ENCODE measurements around the gene KCTD3. TPM values are rescaled to one million over a fixed set of nuclear protein-coding genes. Genes with fewer than 3 reads are reported as not detected.

Gene KCTD3
- total and polyA plus RNA-seq, 2 of the 13 experiments (the other 11 are each of a cell fraction or from before 2014, with no cell fraction given): 49.8 to 68.1 TPM

DNA sequence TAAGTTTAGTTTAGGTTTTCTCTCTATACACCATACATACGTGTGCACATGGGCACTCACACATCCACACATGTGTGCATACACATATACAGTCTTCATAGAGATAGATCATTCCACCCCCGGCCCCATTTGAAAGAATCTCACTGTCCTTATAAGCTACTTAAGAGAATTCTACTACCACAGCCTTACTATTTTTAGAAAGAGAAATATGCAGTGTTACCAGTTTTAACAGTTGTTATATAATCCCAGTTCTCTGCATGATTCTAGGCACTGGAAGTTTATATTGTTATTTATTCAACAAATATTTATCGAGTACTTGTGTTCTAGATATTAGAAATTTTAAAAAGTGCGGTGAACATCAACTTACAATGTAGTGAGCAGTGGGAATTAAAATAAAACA, 41.5 kb downstream of the KCTD3 start (continued):
- TF ChIP-seq TIGD3 (CRISPR knock-in tag; IDR thresholded peaks at IDR 0.05; ENCODE audit: borderline replicate concordance): no peak
- no peak for TF ChIP-seq ZNF547 (CRISPR knock-in tag; IDR thresholded peaks at IDR 0.05)
- TF ChIP-seq MAFG (CRISPR knock-in tag; IDR thresholded peaks at IDR 0.05): no peak

DNA sequence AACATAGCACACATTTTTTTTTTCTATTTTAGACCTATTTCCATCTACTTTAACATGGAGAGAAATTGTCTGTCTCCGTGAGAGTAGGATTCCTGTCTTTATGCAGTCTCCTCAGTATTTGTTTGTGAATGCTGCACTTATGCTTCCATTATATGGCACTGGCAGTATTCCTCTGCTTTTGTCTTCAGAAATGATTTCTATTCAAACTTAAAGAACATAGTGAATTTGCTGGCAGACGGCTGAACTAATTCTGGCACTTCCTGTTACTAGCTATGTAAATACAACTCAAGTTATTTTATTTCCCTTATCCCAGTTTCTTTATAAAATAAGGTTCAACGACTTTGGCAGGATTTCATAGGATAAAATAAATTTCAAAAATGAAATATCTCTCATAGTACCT, 45.3 kb downstream of the KCTD3 start:
- H3K36me3 ChIP-seq (replicated peaks in 1 of 2; ENCODE audit: control insufficient read depth in 1 of 2, insufficient read depth in 2 of 2, low read length in 2 of 2): peaks cover 3 to 36% of the 10 kb centered on the region in 2 experiments
- in situ Hi-C loops (cut with HindIII; ENCODE audit: extremely low pct_ligation_motif_present, low pct_unique_long_range_greater_than_20kb) (no loop called here), intact Hi-C loops (cut with micrococcal nuclease; ENCODE audit: unreplicated experiment) (no loop called here)
- WGBS (ENCODE audit: low lambda C conversion rate): 93% methylated on average over 3 of the region's 3 CpGs
- ATAC-seq: no peak
- no peak for FAIRE-seq
- no peak overlapping the region for H3K9ac ChIP-seq (ENCODE audit: insufficient read depth, low read depth, low read length)
- no peaks in the 10 kb centered on the region for H3K9me3 ChIP-seq (ENCODE audit: low read length)
- H3K79me2 ChIP-seq (ENCODE audit: insufficient read depth, low read length): peaks cover 5% of the 10 kb centered on the region
- POLR2A ChIA-PET: no interaction called here
- no TSS peak for BruUV-seq (replicated peaks)
- H2AFZ ChIP-seq (ENCODE audit: low read length): no peak overlapping the region
- H3K27ac ChIP-seq (ENCODE audit: extremely low read length, insufficient read depth, low read length): no peak overlapping the region
- H4K20me1 ChIP-seq (ENCODE audit: insufficient read depth, low read length): 0 out of 2 replicates have a peak, but pooled peaks cover 2% of the 10 kb centered on the region
- no peaks in the 10 kb centered on the region for H3K4me1 ChIP-seq (ENCODE audit: insufficient read depth, low read length)
- CTCF ChIA-PET (ENCODE audit: low intra/inter-chr PET ratio, low total read pairs): no interaction called here
- no peaks in the 10 kb centered on the region for H3K27me3 ChIP-seq (ENCODE audit: control insufficient read depth in 1 of 2, insufficient read depth in 2 of 2, low read length in 2 of 2)
- H3K4me2 ChIP-seq (ENCODE audit: low read depth, low read length): no peak overlapping the region
- no peak for DNase-seq (ENCODE audit: low spot score)
- H3K4me3 ChIP-seq (replicated peaks in 1 of 3; ENCODE audit: insufficient read depth in 1 of 3, low read depth in 2 of 3, low read length in 3 of 3): no peak overlapping the region
- TF ChIP-seq, protein P1, sequence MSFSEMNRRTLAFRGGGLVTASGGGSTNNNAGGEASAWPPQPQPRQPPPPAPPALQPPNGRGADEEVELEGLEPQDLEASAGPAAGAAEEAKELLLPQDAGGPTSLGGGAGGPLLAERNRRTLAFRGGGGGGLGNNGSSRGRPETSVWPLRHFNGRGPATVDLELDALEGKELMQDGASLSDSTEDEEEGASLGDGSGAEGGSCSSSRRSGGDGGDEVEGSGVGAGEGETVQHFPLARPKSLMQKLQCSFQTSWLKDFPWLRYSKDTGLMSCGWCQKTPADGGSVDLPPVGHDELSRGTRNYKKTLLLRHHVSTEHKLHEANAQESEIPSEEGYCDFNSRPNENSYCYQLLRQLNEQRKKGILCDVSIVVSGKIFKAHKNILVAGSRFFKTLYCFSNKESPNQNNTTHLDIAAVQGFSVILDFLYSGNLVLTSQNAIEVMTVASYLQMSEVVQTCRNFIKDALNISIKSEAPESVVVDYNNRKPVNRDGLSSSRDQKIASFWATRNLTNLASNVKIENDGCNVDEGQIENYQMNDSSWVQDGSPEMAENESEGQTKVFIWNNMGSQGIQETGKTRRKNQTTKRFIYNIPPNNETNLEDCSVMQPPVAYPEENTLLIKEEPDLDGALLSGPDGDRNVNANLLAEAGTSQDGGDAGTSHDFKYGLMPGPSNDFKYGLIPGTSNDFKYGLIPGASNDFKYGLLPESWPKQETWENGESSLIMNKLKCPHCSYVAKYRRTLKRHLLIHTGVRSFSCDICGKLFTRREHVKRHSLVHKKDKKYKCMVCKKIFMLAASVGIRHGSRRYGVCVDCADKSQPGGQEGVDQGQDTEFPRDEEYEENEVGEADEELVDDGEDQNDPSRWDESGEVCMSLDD (CRISPR knock-in tag; IDR thresholded peaks at IDR 0.05; ENCODE audit: borderline replicate concordance): no peak
- TF ChIP-seq ZBTB4 (CRISPR knock-in tag; IDR thresholded peaks at IDR 0.05; ENCODE audit: borderline replicate concordance) (no peak), IRF2 (CRISPR knock-in tag; IDR thresholded peaks at IDR 0.05) (no peak), NRL (CRISPR knock-in tag; IDR thresholded peaks at IDR 0.05; ENCODE audit: borderline replicate concordance) (no peak), ZFP36 (IDR thresholded peaks at IDR 0.05; ENCODE audit: borderline replicate concordance, low read depth, low read length, partially characterized antibody) (no peak), ZNF839 (CRISPR knock-in tag; IDR thresholded peaks at IDR 0.05; ENCODE audit: borderline replicate concordance) (no peak)
- TF ChIP-seq, protein P2, sequence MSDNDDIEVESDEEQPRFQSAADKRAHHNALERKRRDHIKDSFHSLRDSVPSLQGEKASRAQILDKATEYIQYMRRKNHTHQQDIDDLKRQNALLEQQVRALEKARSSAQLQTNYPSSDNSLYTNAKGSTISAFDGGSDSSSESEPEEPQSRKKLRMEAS (IDR thresholded peaks at IDR 0.05): no peak
- TF ChIP-seq, protein P3, sequence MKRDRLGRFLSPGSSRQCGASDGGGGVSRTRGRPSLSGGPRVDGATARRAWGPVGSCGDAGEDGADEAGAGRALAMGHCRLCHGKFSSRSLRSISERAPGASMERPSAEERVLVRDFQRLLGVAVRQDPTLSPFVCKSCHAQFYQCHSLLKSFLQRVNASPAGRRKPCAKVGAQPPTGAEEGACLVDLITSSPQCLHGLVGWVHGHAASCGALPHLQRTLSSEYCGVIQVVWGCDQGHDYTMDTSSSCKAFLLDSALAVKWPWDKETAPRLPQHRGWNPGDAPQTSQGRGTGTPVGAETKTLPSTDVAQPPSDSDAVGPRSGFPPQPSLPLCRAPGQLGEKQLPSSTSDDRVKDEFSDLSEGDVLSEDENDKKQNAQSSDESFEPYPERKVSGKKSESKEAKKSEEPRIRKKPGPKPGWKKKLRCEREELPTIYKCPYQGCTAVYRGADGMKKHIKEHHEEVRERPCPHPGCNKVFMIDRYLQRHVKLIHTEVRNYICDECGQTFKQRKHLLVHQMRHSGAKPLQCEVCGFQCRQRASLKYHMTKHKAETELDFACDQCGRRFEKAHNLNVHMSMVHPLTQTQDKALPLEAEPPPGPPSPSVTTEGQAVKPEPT (CRISPR knock-in tag; IDR thresholded peaks at IDR 0.05; ENCODE audit: low read depth): no peak

Data from HepG2 (cell line).